Measurements from ENCODE around the gene KSR1. TPM values are rescaled to one million over a fixed set of nuclear protein-coding genes. Genes with fewer than 3 reads are reported as not detected.

Gene KSR1
- total and polyA plus RNA-seq, 2 of the 4 experiments (the other 2 are of a cell fraction), result 12.5 to 21.9 TPM

GRCh38 chr17:27670791-27671590 lies 214.7 kb downstream of the KSR1 start:
- intact Hi-C loops (cut with micrococcal nuclease) (no loop called here), dilution Hi-C loops (cut with HindIII; ENCODE audit: low sequenced_read_pairs, unreplicated experiment) (no loop called here), in situ Hi-C loops (cut with MboI; ENCODE audit: low sequenced_read_pairs) (no loop called here)
- DNase-seq, result no peak
- no peak overlapping the region for H4K5ac ChIP-seq (ENCODE audit: low read depth, low read length)
- ChIA-PET CTCF (no interaction called here), POLR2A (ENCODE audit: unreplicated experiment) (no interaction called here)
- TF ChIP-seq FOS (IDR thresholded peaks at IDR 0.05; ENCODE audit: low read depth, low read length), result no peak
- no peak for TF ChIP-seq MXI1 (IDR thresholded peaks at IDR 0.05; ENCODE audit: borderline replicate concordance, low read depth, low read length)
- TF ChIP-seq BHLHE40 (IDR thresholded peaks at IDR 0.05; ENCODE audit: low read depth, low read length), result no peak
- no peak for TF ChIP-seq CHD1 (IDR thresholded peaks at IDR 0.05; ENCODE audit: low read depth, low read length)
- TF ChIP-seq RCOR1 (IDR thresholded peaks at IDR 0.05; ENCODE audit: insufficient replicate concordance, low read length), result no peak
- no peak for TF ChIP-seq CEBPB (IDR thresholded peaks at IDR 0.05; ENCODE audit: low read depth, low read length)
- no peak for TF ChIP-seq MAFK (IDR thresholded peaks at IDR 0.05; ENCODE audit: low read depth, low read length)
- no peak for TF ChIP-seq MAZ (IDR thresholded peaks at IDR 0.05; ENCODE audit: borderline replicate concordance, low read depth, low read length)
- TF ChIP-seq NFE2L2 (IDR thresholded peaks at IDR 0.05; ENCODE audit: low read depth, low read length), result no peak
- no peak for TF ChIP-seq SMC3 (IDR thresholded peaks at IDR 0.05; ENCODE audit: low read depth, low read length)
- no peak for TF ChIP-seq RAD21 (IDR thresholded peaks at IDR 0.05; ENCODE audit: low read length)
- TF ChIP-seq ELK1 (IDR thresholded peaks at IDR 0.05; ENCODE audit: borderline replicate concordance, low read depth, low read length), result no peak
- no peak for TF ChIP-seq USF2 (IDR thresholded peaks at IDR 0.05; ENCODE audit: low read depth, low read length)
- H3K9me1 ChIP-seq (ENCODE audit: insufficient read depth, low read length), result no peaks in the 10 kb centered on the region
- no peak for ATAC-seq (ENCODE audit: low read depth)
- H3K4ac ChIP-seq (ENCODE audit: low read depth, low read length), result no peak overlapping the region
- H3K14ac ChIP-seq (replicated peaks; ENCODE audit: low read depth, low read length), result no peak overlapping the region
- no peak overlapping the region for H2BK20ac ChIP-seq (ENCODE audit: low read depth, low read length)
- peaks cover 8% of the 10 kb centered on the region for H3K27me3 ChIP-seq (ENCODE audit: control insufficient read depth, insufficient read depth, low read length)
- H3K18ac ChIP-seq (ENCODE audit: low read depth, low read length), result no peak overlapping the region
- H2BK120ac ChIP-seq (ENCODE audit: low read depth, low read length), result no peak overlapping the region
- H3K23ac ChIP-seq (ENCODE audit: low read depth, low read length), result no peak overlapping the region
- no peak overlapping the region for H2BK5ac ChIP-seq (ENCODE audit: low read depth, low read length, poor library complexity, severe bottlenecking)
- BruUV-seq (replicated peaks), result no TSS peak
- H3K56ac ChIP-seq (ENCODE audit: extremely low read depth, insufficient read depth, low read length), result no peak overlapping the region
- H2AFZ ChIP-seq (replicated peaks; ENCODE audit: low read length, poor library complexity), result no peak overlapping the region
- no peak overlapping the region for H3K27ac ChIP-seq (ENCODE audit: insufficient read depth, low read length)
- no peaks in the 10 kb centered on the region for H3K4me1 ChIP-seq (ENCODE audit: control insufficient read depth, insufficient read depth, low read length)
- no peaks in the 10 kb centered on the region for H3K9me3 ChIP-seq (ENCODE audit: control insufficient read depth, insufficient read depth, low read length)
- H3K4me3 ChIP-seq (ENCODE audit: insufficient read depth, low read depth, low read length), result no peak overlapping the region
- H4K91ac ChIP-seq (ENCODE audit: insufficient read depth, low read depth, low read length), result no peak overlapping the region
- no peak overlapping the region for H2BK15ac ChIP-seq (ENCODE audit: low read depth, low read length)
- H3K36me3 ChIP-seq (ENCODE audit: control insufficient read depth, insufficient read depth, low read length), result no peaks in the 10 kb centered on the region
- H2AK5ac ChIP-seq (ENCODE audit: low read depth, low read length), result no peak overlapping the region
- H3K79me1 ChIP-seq (ENCODE audit: low read depth in 1 of 2, low read length in 2 of 2), result no peaks in the 10 kb centered on the region
- H4K8ac ChIP-seq (ENCODE audit: low read depth in 2 of 2, low read length in 2 of 2), result no peak overlapping the region
- no peaks in the 10 kb centered on the region for H4K20me1 ChIP-seq (ENCODE audit: insufficient read depth, low read length)
- no peak overlapping the region for H3K4me2 ChIP-seq (ENCODE audit: low read depth, low read length)
- H3K9ac ChIP-seq (ENCODE audit: low read depth, low read length), result no peak overlapping the region
- 60% methylated on average over 3 of the region's 12 CpGs; no CpG with 5 or more reads in 1 of the 2 experiments for WGBS, 2 experiments (ENCODE audit: extremely low coverage in 2 of 2, insufficient read length in 1 of 2)
- no peak overlapping the region for H2AK9ac ChIP-seq (replicated peaks; ENCODE audit: low read depth, low read length, poor library complexity)
